Activated CD8-positive, alpha-beta T cell treated with anti-CD3 and anti-CD28 coated beads for 36 hours (primary cell): Measurements from ENCODE around the gene TMEM150B. TPM values are rescaled to one million over a fixed set of nuclear protein-coding genes. Genes with fewer than 3 reads are reported as not detected.

Experiments used
- ATAC-seq: fragments of 200-7000 bp; cut with Tn5 transposase; one replicate; pipeline ENCODE4 v1.10.0; 2021; ENCODE audit warnings: mild to moderate bottlenecking, moderate library complexity
- CTCF ChIA-PET: fragments of 350-600 bp; sonication (Branson Sonifier 250); formaldehyde crosslinking; loops from one replicate; lab custom pipeline; 2021; ENCODE audit warnings: antibody characterized with exemption; lab: Charles Lee
- POLR2A ChIA-PET: fragments of 350-600 bp; sonication (Branson Sonifier 250); formaldehyde crosslinking; loops from one replicate; lab custom pipeline; 2021; ENCODE audit warnings: antibody characterized with exemption; lab: Charles Lee
- DNase-seq: peaks from one replicate; pipeline ENCODE4 v3.0.0-alpha.2; 2020
- H3K27ac Mint-ChIP-seq: one replicate; pipeline ENCODE4 v1.8.0; 2021; ENCODE audit warnings: mild to moderate bottlenecking, mixed read lengths
- H3K27me3 Mint-ChIP-seq: one replicate; pipeline ENCODE4 v1.8.0; 2021; ENCODE audit warnings: mixed read lengths
- H3K36me3 Mint-ChIP-seq: one replicate; pipeline ENCODE4 v1.8.0; 2021; ENCODE audit warnings: low read depth, mixed read lengths
- H3K4me1 Mint-ChIP-seq: one replicate; pipeline ENCODE4 v1.8.0; 2021; ENCODE audit warnings: low read depth, mixed read lengths
- H3K4me3 Mint-ChIP-seq: one replicate; pipeline ENCODE4 v1.8.0; 2021; ENCODE audit warnings: mild to moderate bottlenecking, moderate library complexity, mixed read lengths
- H3K9me3 Mint-ChIP-seq: one replicate; pipeline ENCODE4 v1.8.0; 2021; ENCODE audit warnings: mixed read lengths
- intact Hi-C: fragments of 100-400 bp; cut with micrococcal nuclease; formaldehyde crosslinking; loops from one replicate; pipeline ENCODE4 v1.10.0; 2022
- total RNA-seq, 2 experiments: library from RNA; stranded (reverse); gene quantifications; one replicate each; pipeline ENCODE4 v1.2.3, GENCODE V29; 2021
- TF ChIP-seq, protein P1 (sequence below): fragments of 200-600 bp; IDR thresholded peaks from one replicate; pipeline ENCODE4 v1.8.0; 2022; ENCODE audit warnings: antibody characterized with exemption, mild to moderate bottlenecking

The TMEM150B gene
- total RNA-seq, 2 experiments from 2014 or later = not detected

GRCh38 chr19:55352549-55353145 lies 27.5 kb upstream of the TMEM150B start:
- intact Hi-C loops = no loop called here
- Mint-ChIP-seq H3K36me3 (peaks cover 3% of the 10 kb centered on the region), H3K4me3 (no peak overlapping the region), H3K27me3 (peaks cover 51% of the 10 kb centered on the region), H3K27ac (no peak overlapping the region), H3K4me1 (peaks cover 15% of the 10 kb centered on the region), H3K9me3 (no peaks in the 10 kb centered on the region)
- no peak for ATAC-seq
- DNase-seq = no peak
- ChIA-PET CTCF (no interaction called here), POLR2A (interaction anchor here (1.0 to 1.8 kb wide), 4 partner anchors 20 to 216 kb away, joined by 3 to 9 read pairs (median 3); partner anchors contain the start of gene TMEM238)
- TF ChIP-seq, protein P1, sequence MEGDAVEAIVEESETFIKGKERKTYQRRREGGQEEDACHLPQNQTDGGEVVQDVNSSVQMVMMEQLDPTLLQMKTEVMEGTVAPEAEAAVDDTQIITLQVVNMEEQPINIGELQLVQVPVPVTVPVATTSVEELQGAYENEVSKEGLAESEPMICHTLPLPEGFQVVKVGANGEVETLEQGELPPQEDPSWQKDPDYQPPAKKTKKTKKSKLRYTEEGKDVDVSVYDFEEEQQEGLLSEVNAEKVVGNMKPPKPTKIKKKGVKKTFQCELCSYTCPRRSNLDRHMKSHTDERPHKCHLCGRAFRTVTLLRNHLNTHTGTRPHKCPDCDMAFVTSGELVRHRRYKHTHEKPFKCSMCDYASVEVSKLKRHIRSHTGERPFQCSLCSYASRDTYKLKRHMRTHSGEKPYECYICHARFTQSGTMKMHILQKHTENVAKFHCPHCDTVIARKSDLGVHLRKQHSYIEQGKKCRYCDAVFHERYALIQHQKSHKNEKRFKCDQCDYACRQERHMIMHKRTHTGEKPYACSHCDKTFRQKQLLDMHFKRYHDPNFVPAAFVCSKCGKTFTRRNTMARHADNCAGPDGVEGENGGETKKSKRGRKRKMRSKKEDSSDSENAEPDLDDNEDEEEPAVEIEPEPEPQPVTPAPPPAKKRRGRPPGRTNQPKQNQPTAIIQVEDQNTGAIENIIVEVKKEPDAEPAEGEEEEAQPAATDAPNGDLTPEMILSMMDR = no peak

DNA sequence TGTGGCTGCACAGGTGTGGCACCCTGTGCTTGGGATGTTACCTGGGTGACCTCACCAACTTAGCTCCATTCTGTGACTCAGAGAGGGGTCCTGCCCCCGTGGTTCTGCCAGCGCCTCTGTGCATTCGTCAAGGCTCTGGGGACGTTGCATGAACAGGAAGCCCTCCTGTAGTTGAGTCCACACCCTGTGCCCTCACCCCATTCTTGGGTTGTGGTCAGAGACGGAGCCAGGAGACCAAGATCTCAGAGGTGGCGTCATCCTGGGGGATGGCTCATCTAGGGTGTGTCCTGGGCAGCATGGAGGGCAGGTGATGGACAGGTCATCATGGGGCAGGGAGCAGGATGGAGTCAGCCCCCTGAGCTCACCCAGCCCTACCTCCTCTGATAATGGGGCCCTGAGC lies 26.9 kb upstream of the TMEM150B start:
- H3K27ac Mint-ChIP-seq = no peak overlapping the region
- intact Hi-C loops = no loop called here
- POLR2A ChIA-PET = interaction anchor here (0.6 to 1.8 kb wide), 4 partner anchors 14 to 101 kb away, joined by 3 to 9 read pairs (median 3); partner anchors contain the start of gene TMEM238

GRCh38 chr19:55350620-55351315 lies 25.6 kb upstream of the TMEM150B start:
- POLR2A ChIA-PET = interaction anchor here (0.8 to 4.0 kb wide), 2 partner anchors 13 to 57 kb away, joined by 3 to 22 read pairs; partner anchors contain the start of genes KMT5C and UBE2S
- ATAC-seq = no peak
- Mint-ChIP-seq H3K4me1 (peaks cover 15% of the 10 kb centered on the region), H3K36me3 (peaks cover 3% of the 10 kb centered on the region), H3K27ac (no peak overlapping the region), H3K9me3 (no peaks in the 10 kb centered on the region), H3K4me3 (no peak overlapping the region), H3K27me3 (peaks cover 45% of the 10 kb centered on the region)
- CTCF ChIA-PET = no interaction called here
- intact Hi-C loops = no loop called here
- no peak for DNase-seq
- TF ChIP-seq, protein P1 = no peak

More for the DNA sequence above, 26.9 kb upstream of the TMEM150B start:
- TF ChIP-seq, protein P1 = no peak
- Mint-ChIP-seq H3K9me3 (no peaks in the 10 kb centered on the region), H3K27me3 (peaks cover 48% of the 10 kb centered on the region), H3K4me1 (peaks cover 15% of the 10 kb centered on the region), H3K4me3 (no peak overlapping the region), H3K36me3 (peaks cover 3% of the 10 kb centered on the region)
- CTCF ChIA-PET = no interaction called here
- no peak for ATAC-seq
- DNase-seq = peak; percentile 30

DNA sequence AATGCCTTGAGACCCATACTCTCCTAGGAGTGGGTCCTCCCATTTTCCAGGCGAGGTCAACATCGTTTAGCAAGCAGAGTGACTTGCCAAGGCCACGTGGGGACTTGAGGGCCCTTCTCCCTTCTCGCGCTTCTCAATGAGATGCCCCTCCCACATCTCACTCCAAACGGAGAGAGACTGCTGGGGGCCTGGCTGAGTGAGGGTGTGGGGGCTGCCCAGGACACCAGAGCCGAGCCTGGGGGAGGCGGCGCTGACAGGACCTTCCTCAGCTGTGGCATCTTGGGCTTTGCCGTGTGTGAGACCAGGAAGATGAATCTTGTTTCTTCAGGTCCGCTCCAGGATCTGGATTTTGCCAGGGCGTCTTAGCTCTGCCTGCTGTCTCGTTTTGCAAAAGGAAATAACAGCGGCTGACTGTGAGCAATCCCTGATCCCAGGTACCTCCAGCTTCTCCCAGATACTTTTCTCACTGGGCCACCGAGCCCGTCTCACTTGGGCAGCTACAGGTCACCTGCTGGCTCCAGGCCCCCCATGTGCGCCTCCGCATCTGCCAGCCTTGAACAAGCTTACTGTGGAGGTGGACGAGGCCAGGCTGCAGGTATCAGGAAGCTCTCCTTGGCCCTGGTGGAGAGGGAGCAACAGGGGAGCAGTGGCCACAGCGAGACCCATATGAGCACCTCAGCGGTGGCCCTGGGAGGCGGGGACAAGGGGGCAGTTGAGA lies 23.3 kb upstream of the TMEM150B start:
- Mint-ChIP-seq H3K27ac (no peak overlapping the region), H3K4me3 (no peak overlapping the region), H3K27me3 (peaks cover 32% of the 10 kb centered on the region), H3K9me3 (no peaks in the 10 kb centered on the region), H3K36me3 (peaks cover 13% of the 10 kb centered on the region), H3K4me1 (peaks cover 11% of the 10 kb centered on the region)
- TF ChIP-seq, protein P1 = no peak
- no peak for ATAC-seq
- intact Hi-C loops = no loop called here
- CTCF ChIA-PET = interaction anchor here (1.3 kb wide), 1 partner anchor 47 kb away, joined by 4 read pairs; no protein-coding TSS in a partner anchor
- DNase-seq = no peak
- POLR2A ChIA-PET = interaction anchor here (0.6 to 4.0 kb wide), 5 partner anchors 10 to 59 kb away, joined by 3 to 22 read pairs (median 4); partner anchors contain the start of genes KMT5C, TMEM238 and UBE2S
